DND-41 (cell line): ENCODE results near the gene LYRM4.

Experiments used
- ATAC-seq: fragments of 200-7000 bp; cut with Tn5 transposase; 3 replicates; pipeline ENCODE4 v1.9.1; 2021; ENCODE audit warnings: low read depth; ENCODE audit not compliant: insufficient read depth
- DNase-seq: peaks from one replicate; pipeline ENCODE4 v3.0.0-alpha.2; 2020
- H2AFZ ChIP-seq: 2 replicates; pipeline ENCODE4 v1.6.0; 2012; ENCODE audit warnings: low read depth, low read length
- H3K27ac ChIP-seq: 2 replicates; pipeline ENCODE4 v1.5.1; 2012; ENCODE audit warnings: low read length, inconsistent platforms
- H3K27me3 ChIP-seq: fragments of 200-600 bp; sonication (generic); 2 replicates; pipeline ENCODE4 v1.6.0; 2012; ENCODE audit warnings: low read length, mild to moderate bottlenecking, inconsistent platforms; ENCODE audit not compliant: insufficient read depth, poor library complexity
- H3K36me3 ChIP-seq: 2 replicates; pipeline ENCODE4 v1.5.1; 2012; ENCODE audit warnings: low read length, inconsistent platforms; ENCODE audit not compliant: insufficient read depth
- H3K4me1 ChIP-seq: 2 replicates; pipeline ENCODE4 v1.5.1; 2012; ENCODE audit warnings: mild to moderate bottlenecking, low read length; ENCODE audit not compliant: insufficient read depth
- H3K4me2 ChIP-seq: 2 replicates; pipeline ENCODE4 v1.6.0; 2012; ENCODE audit warnings: mild to moderate bottlenecking, moderate library complexity, low read length, inconsistent platforms; ENCODE audit not compliant: insufficient read depth
- H3K4me3 ChIP-seq, 2 experiments: fragments of 200-600 bp in 1 of 2; shearing (Covaris generic) in 1 of 2; 2 replicates each; pipeline ENCODE4 v1.5.1; 2012 to 2016; ENCODE audit warnings: inconsistent platforms in 2 of 2, low read length in 2 of 2, mild to moderate bottlenecking in 2 of 2, low read depth in 1 of 2, moderate library complexity in 1 of 2
- H3K79me2 ChIP-seq: 2 replicates; pipeline ENCODE4 v1.6.0; 2012; ENCODE audit warnings: low read length, inconsistent platforms; ENCODE audit not compliant: insufficient read depth
- H3K9ac ChIP-seq: 2 replicates; pipeline ENCODE4 v1.6.0; 2012; ENCODE audit warnings: low read depth, mild to moderate bottlenecking, inconsistent platforms, low read length, moderate library complexity
- H3K9me3 ChIP-seq: 2 replicates; pipeline ENCODE4 v1.5.1; 2012; ENCODE audit warnings: low read length, moderate library complexity, mild to moderate bottlenecking, inconsistent platforms; ENCODE audit not compliant: insufficient read depth, severe bottlenecking
- H4K20me1 ChIP-seq: 2 replicates; pipeline ENCODE4 v1.6.0; 2012; ENCODE audit warnings: low read length; ENCODE audit not compliant: insufficient read depth
- CTCF ChIP-seq: IDR thresholded peaks from 2 replicates; pipeline ENCODE4 v1.5.1; 2012; ENCODE audit warnings: borderline replicate concordance, low read length, moderate library complexity, mild to moderate bottlenecking; ENCODE audit not compliant: poor library complexity, severe bottlenecking; ENCODE audit errors: extremely low read depth
- EZH2 ChIP-seq: IDR thresholded peaks from 3 replicates; pipeline ENCODE4 v1.6.1; 2012; ENCODE audit warnings: borderline replicate concordance, low read depth, mild to moderate bottlenecking, moderate library complexity, low read length, inconsistent platforms; ENCODE audit not compliant: severe bottlenecking

The LYRM4 gene

GRCh38 chr6:5250451-5250850 is 10.3 kb downstream of the LYRM4 start:
- Histone ChIP-seq H3K4me2 (no peak overlapping the region), H3K79me2 (peaks cover 28% of the 10 kb centered on the region; the same call in 1 of the 2 replicates), H3K27ac (no peak overlapping the region), H3K4me1 (no peaks in the 10 kb centered on the region), H3K27me3 (no peaks in the 10 kb centered on the region), H3K9ac (no peak overlapping the region), H3K36me3 (peaks cover 7% of the 10 kb centered on the region; the same call in 1 of the 2 replicates), H2AFZ (no peak overlapping the region), H3K9me3 (no peaks in the 10 kb centered on the region), H3K4me3 (no peak overlapping the region), H4K20me1 (peaks cover 20% of the 10 kb centered on the region; the same call in 1 of the 2 replicates)
- DNase-seq = no peak
- no peak for ATAC-seq
- TF ChIP-seq CTCF (no peak), EZH2 (no peak)

- ATAC-seq (no peak), DNase-seq (no peak)
- Histone ChIP-seq H3K27me3 (no peaks in the 10 kb centered on the region), H4K20me1 (peaks cover 22% of the 10 kb centered on the region; the same call in 1 of the 2 replicates), H2AFZ (no peak overlapping the region), H3K4me2 (no peak overlapping the region), H3K36me3 (peaks cover 7% of the 10 kb centered on the region; the same call in 1 of the 2 replicates), H3K4me1 (no peaks in the 10 kb centered on the region), H3K79me2 (peaks cover 35% of the 10 kb centered on the region; the same call in 1 of the 2 replicates), H3K9ac (no peak overlapping the region), H3K4me3 (no peak overlapping the region), H3K9me3 (no peaks in the 10 kb centered on the region), H3K27ac (no peak overlapping the region)
- TF ChIP-seq CTCF (no peak), EZH2 (no peak)
Measured at GRCh38 chr6:5249451-5250122, 11.2 kb downstream of the LYRM4 start.

- Histone ChIP-seq H4K20me1 (peaks cover 26% of the 10 kb centered on the region; the same call in 1 of the 2 replicates), H3K4me2 (no peak overlapping the region)
- TF ChIP-seq EZH2 (no peak), CTCF (no peak)
Measured at GRCh38 chr6:5248302-5249098, 12.2 kb downstream of the LYRM4 start.

More at GRCh38 chr6:5248302-5249098, 12.2 kb downstream of the LYRM4 start:
- Histone ChIP-seq H3K27me3 (no peaks in the 10 kb centered on the region), H3K36me3 (peaks cover 3% of the 10 kb centered on the region; the same call in 1 of the 2 replicates), H3K4me1 (no peaks in the 10 kb centered on the region), H3K27ac (no peak overlapping the region), H2AFZ (no peak overlapping the region), H3K79me2 (peaks cover 38% of the 10 kb centered on the region), H3K4me3 (no peak overlapping the region), H3K9me3 (no peaks in the 10 kb centered on the region), H3K9ac (no peak overlapping the region)
- no peak for DNase-seq
- ATAC-seq = no peak
